RWPE2 (cell line): ENCODE results near the gene GNLY.
"Not testable (repeated sequence)": the region's sequence is repeated elsewhere in the genome, so short reads cannot be mapped to it uniquely, and the experiment has no call there.

Experiments used
- ATAC-seq: fragments of 200-7000 bp; cut with Tn5 transposase; 3 replicates; pipeline ENCODE4 v1.9.1; 2021; ENCODE audit warnings: low read depth
- DNase-seq: peaks from one replicate; pipeline ENCODE4 v3.0.0-alpha.2; 2020; ENCODE audit warnings: low spot score
- H3K27ac ChIP-seq: fragments of 450-650 bp; 2 replicates; pipeline ENCODE4 v1.5.1; 2017; ENCODE audit warnings: mild to moderate bottlenecking; ENCODE audit not compliant: poor library complexity, severe bottlenecking
- H3K27me3 ChIP-seq: fragments of 250-450 bp; sonication (Bioruptor Pico); 2 replicates; pipeline ENCODE4 v1.5.1; 2021; ENCODE audit warnings: mild to moderate bottlenecking, moderate library complexity; ENCODE audit not compliant: insufficient read depth, poor library complexity, severe bottlenecking
- H3K36me3 ChIP-seq: fragments of 250-450 bp; sonication (Bioruptor Pico); 2 replicates; pipeline ENCODE4 v1.5.1; 2020; ENCODE audit warnings: low read depth, mild to moderate bottlenecking, moderate library complexity
- H3K4me1 ChIP-seq: fragments of 250-450 bp; sonication (Bioruptor Pico); 2 replicates; pipeline ENCODE4 v1.5.1; 2021; ENCODE audit warnings: mild to moderate bottlenecking, moderate library complexity; ENCODE audit not compliant: insufficient read depth, poor library complexity, severe bottlenecking
- H3K4me3 ChIP-seq: fragments of 250-450 bp; sonication (Bioruptor Pico); 2 replicates; pipeline ENCODE4 v1.5.1; 2021; ENCODE audit warnings: mild to moderate bottlenecking, moderate library complexity; ENCODE audit not compliant: severe bottlenecking
- H3K9me3 ChIP-seq: fragments of 250-450 bp; sonication (Bioruptor Pico); 2 replicates; pipeline ENCODE4 v1.5.1; 2021; ENCODE audit warnings: mild to moderate bottlenecking, moderate library complexity; ENCODE audit not compliant: severe bottlenecking
- TF ChIP-seq, protein P1 (sequence below): fragments of 450-650 bp; IDR thresholded peaks from one replicate; pipeline ENCODE4 v1.5.1; 2017; ENCODE audit warnings: mild to moderate bottlenecking, moderate library complexity; ENCODE audit not compliant: poor library complexity, severe bottlenecking

Gene GNLY

DNA sequence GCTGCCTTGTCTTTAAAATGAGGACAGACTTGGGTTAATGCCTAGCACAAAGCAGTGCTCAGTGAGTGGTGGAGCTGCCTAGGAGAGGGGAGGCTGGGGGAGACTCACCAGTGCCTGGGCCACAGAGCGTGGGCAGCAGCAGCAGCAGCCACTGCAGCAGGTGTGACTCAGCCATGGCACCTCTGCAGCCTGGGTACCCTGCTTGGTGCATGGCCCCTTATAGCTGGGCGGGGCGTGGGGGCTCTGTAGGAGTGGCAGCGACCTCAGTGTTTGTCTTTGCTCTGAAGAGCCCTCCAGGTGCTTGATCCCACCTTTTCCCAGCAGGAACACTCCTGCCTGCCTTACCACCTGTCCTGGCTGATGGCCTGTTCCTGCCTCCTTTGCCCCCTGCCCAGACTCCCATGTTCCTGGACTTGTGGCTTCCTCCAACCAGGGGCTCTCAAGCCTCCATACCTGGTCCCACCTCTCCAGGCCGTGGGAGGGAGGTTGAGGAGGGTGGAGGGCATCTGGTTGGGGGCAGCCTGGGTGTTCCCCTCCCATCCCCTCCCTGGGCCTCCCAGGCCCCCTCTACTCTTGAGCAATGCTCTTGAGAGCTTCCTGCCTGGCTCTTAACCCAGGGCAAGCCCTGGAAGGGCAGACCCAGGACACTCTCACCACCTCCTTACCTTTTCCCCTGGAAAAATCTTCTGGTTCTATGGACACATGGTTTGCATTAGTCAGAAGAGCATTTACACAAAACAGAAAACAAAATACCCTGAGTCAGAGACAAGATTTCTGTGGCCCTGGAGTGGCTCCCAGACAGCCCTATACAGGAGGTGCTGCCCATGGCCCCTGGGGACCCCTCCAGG lies 25.9 kb upstream of the GNLY start, which contains the start of gene SFTPB:
SFTPB (minus strand) TSS at position 191 of the 848 bp plus-strand sequence; CDS start at position 175, 16 bp downstream.
- DNase-seq, result no peak
- Histone ChIP-seq H3K4me1 (no peaks in the 10 kb centered on the region), H3K4me3 (no peak within 1 kb of the TSS), H3K27ac (no peak within 1 kb of the TSS), H3K27me3 (no peaks in the 10 kb centered on the region), H3K36me3 (no peaks in the 10 kb centered on the region), H3K9me3 (no peaks in the 10 kb centered on the region)
- ATAC-seq, result no peak
- TF ChIP-seq, protein P1, sequence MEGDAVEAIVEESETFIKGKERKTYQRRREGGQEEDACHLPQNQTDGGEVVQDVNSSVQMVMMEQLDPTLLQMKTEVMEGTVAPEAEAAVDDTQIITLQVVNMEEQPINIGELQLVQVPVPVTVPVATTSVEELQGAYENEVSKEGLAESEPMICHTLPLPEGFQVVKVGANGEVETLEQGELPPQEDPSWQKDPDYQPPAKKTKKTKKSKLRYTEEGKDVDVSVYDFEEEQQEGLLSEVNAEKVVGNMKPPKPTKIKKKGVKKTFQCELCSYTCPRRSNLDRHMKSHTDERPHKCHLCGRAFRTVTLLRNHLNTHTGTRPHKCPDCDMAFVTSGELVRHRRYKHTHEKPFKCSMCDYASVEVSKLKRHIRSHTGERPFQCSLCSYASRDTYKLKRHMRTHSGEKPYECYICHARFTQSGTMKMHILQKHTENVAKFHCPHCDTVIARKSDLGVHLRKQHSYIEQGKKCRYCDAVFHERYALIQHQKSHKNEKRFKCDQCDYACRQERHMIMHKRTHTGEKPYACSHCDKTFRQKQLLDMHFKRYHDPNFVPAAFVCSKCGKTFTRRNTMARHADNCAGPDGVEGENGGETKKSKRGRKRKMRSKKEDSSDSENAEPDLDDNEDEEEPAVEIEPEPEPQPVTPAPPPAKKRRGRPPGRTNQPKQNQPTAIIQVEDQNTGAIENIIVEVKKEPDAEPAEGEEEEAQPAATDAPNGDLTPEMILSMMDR, result no peak

DNA sequence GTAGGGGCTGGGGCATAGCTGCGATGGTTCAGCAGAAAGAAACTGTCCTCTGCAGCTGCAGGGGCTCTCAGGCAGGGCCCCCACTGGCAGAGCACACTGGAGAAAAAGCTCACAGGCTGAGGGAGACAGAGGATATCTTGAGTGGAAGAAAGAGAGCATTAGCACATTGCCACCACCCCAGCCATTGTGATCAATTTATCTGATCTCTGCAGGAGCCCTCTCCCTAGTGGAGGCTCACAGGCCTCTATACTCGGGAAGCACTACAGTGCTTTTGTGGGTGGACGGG lies 25.4 kb upstream of the GNLY start:
- Histone ChIP-seq H3K4me3 (no peak overlapping the region), H3K4me1 (no peaks in the 10 kb centered on the region), H3K27ac (no peak overlapping the region), H3K27me3 (no peaks in the 10 kb centered on the region), H3K9me3 (no peaks in the 10 kb centered on the region), H3K36me3 (no peaks in the 10 kb centered on the region)
- DNase-seq (no peak), ATAC-seq (no peak)
- TF ChIP-seq, protein P1, result no peak

DNA sequence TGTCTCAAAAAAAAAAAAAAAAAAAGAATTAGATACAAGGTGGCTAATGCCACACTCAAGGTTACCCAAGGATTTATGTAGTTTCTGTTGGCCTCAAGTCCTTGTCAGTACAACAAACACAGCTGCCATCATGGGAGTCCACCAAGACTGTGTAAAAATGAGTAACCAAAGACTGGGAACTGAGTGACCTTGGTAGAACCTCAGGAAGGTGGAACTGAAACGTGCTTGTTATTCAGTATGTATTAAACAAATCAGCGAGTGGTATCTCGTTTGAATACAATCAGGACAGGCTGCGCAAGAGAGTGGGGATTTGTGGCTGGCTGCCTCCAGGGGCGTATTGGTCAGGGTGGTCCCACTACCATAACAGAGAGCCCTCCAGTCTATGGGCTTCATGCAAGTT lies 24.6 kb upstream of the GNLY start:
- Histone ChIP-seq H3K4me3 (no peak overlapping the region), H3K27me3 (no peaks in the 10 kb centered on the region), H3K9me3 (no peaks in the 10 kb centered on the region), H3K4me1 (no peaks in the 10 kb centered on the region), H3K27ac (no peak overlapping the region), H3K36me3 (no peaks in the 10 kb centered on the region)
- TF ChIP-seq, protein P1, result no peak
- no peak for ATAC-seq
- no peak for DNase-seq

DNA sequence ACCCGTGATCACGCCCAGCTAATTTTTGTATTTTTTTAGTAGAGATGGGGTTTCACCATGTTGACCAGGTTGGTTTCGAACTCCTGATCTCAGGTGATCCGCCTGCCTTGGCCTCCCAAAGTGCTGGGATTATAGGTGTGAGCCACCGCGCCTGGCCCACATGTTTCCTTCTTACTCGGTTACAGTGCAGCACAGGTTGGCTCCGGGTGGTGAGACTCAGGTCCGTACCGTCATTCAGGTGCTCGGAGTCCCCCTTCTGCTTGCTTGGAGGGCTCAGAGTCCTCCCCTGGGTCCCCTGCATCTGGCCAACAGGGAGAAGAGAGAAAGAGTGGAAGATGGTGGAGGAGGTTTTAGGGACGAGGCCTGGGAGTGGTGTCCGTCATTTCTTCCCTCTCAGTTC lies 23.7 kb upstream of the GNLY start:
- not testable (repeated sequence) for H3K36me3 ChIP-seq, H3K27me3 ChIP-seq, H3K4me3 ChIP-seq, H3K4me1 ChIP-seq, ATAC-seq, H3K27ac ChIP-seq, DNase-seq, H3K9me3 ChIP-seq

DNA sequence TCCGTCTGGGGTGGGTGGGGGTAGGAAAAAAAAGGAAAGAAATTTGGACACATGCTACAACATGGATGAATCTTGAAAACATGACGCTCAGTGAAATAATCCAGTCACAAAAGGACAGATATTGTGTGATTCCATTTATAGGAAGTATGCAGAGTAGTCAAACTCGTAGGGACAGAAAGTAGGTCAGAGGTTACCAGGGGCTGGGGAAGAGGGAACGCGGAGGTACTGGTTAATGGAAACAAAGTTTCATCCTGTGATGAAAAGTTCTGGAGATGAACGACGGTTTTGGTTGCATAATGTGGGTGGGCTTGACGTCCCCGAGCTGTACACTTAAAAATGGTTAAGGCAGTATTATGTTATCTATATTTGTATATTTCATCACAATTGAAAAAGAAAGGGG lies 21.7 kb upstream of the GNLY start:
- Histone ChIP-seq H3K27ac (no peak overlapping the region), H3K27me3 (no peaks in the 10 kb centered on the region), H3K4me3 (no peak overlapping the region), H3K4me1 (no peaks in the 10 kb centered on the region), H3K9me3 (no peaks in the 10 kb centered on the region), H3K36me3 (no peaks in the 10 kb centered on the region)
- ATAC-seq, result no peak
- TF ChIP-seq, protein P1, result no peak
- DNase-seq, result no peak
